ENCODE results near the gene RALGPS1. TPM values are rescaled to one million over a fixed set of nuclear protein-coding genes. Genes with fewer than 3 reads are reported as not detected.
A peak's percentile ranks its signal among the peaks of the same experiment; 100 is the strongest.

RALGPS1 gene
- total RNA-seq, 2 experiments from 2014 or later = 14.1 to 14.4 TPM

DNA sequence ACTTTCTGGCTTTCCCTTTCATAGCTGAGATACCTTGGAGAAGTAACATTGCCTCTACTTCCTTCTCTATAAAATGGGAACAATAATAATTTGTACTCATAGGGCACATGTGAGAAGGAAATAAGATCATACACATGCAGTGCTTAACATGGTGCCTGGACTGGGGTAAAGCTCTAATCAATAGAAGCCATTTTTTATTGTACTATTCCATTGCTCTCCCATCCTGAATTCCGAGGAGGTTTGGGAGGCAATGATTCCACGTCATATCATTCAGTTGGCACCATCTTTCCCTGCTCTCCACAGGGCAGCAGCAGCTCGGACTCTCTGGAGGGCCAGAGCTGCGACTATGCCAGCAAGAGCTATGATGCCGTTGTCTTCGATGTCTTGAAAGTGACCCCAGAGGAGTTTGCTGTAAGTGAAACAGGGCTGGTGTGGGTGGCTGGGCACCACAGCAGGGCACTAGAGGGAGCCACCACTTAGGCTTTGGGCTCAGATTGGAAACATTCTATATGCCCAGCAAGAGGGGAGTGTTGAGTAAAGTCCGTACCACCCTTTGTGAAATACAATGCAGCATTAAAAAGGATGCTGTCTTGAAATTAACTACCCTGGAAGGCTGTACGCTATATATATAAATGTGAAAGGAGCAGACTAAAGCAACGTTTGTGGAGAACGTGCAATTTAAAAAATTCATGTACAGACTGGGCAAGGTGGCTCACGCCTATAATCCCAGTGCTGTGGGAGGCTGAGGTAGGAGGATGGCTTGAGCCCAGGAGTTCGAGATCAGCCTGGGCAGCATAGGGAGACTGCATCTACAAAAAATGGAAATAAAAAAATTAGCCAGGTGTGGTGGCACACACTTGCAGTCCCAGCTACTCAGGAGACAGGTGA is 51.2 kb downstream of the RALGPS1 start:
- TF ChIP-seq, protein P1, sequence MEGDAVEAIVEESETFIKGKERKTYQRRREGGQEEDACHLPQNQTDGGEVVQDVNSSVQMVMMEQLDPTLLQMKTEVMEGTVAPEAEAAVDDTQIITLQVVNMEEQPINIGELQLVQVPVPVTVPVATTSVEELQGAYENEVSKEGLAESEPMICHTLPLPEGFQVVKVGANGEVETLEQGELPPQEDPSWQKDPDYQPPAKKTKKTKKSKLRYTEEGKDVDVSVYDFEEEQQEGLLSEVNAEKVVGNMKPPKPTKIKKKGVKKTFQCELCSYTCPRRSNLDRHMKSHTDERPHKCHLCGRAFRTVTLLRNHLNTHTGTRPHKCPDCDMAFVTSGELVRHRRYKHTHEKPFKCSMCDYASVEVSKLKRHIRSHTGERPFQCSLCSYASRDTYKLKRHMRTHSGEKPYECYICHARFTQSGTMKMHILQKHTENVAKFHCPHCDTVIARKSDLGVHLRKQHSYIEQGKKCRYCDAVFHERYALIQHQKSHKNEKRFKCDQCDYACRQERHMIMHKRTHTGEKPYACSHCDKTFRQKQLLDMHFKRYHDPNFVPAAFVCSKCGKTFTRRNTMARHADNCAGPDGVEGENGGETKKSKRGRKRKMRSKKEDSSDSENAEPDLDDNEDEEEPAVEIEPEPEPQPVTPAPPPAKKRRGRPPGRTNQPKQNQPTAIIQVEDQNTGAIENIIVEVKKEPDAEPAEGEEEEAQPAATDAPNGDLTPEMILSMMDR (conservative IDR thresholded peaks at IDR 0.05; ENCODE audit: low read length) = peak; percentile 89
- TF ChIP-seq EZH2phosphoT487 (IDR thresholded peaks at IDR 0.05; ENCODE audit: borderline replicate concordance, low read depth, low read length) = no peak
- Histone ChIP-seq H2AFZ (ENCODE audit: low read length) (no peak overlapping the region), H3K27ac (ENCODE audit: low read depth, low read length, poor library complexity, severe bottlenecking) (no peak overlapping the region), H3K79me2 (ENCODE audit: insufficient read depth, low read depth, low read length) (no peaks in the 10 kb centered on the region), H3K36me3 (ENCODE audit: insufficient read depth, low read length) (no peaks in the 10 kb centered on the region), H4K20me1 (ENCODE audit: insufficient read depth, low read length) (no peaks in the 10 kb centered on the region), H3K4me3 (ENCODE audit: low read depth, low read length, poor library complexity, severe bottlenecking) (no peak overlapping the region), H3K9me3 (ENCODE audit: low read length) (no peaks in the 10 kb centered on the region), H3K4me1 (ENCODE audit: insufficient read depth, low read length, poor library complexity, severe bottlenecking) (no peaks in the 10 kb centered on the region), H3K9me2 (ENCODE audit: insufficient read depth, low read length) (no peaks in the 10 kb centered on the region), H3K4me2 (ENCODE audit: low read length) (no peak overlapping the region)
- POLR2A ChIA-PET = no interaction called here
- DNase-seq (ENCODE audit: low spot score) = peak; percentile 55
- intact Hi-C loops (cut with micrococcal nuclease; ENCODE audit: unreplicated experiment) = loop anchor here (1.0 kb wide), 1 partner anchor 234 kb away; no protein-coding TSS in a partner anchor
- CTCF ChIA-PET (ENCODE audit: unreplicated experiment) = no interaction called here
- no TSS peak for BruUV-seq (replicated peaks)

DNA sequence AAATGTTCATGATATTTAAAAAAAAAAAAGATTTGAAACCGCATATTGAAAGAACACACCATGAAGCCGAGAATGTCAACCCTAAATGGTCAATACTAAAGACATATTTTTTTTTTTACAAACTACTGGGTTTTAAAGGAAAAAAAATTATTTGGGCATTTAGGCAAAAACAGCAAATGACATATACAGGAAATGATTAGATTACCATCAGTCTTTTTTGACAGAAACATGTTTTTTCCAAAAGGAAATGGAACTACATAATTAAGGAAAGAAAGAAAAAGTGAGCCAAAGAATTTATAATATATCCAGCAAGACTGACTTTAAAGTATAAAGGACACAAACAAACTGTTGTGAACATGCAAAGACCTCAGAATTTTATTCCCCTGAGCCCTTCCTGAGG is 56.7 kb downstream of the RALGPS1 start:
- no peak for DNase-seq (ENCODE audit: low spot score)
- intact Hi-C loops (cut with micrococcal nuclease; ENCODE audit: unreplicated experiment) = no loop called here
- no peaks in the 10 kb centered on the region for H4K20me1 ChIP-seq (ENCODE audit: insufficient read depth, low read length)
- H3K36me3 ChIP-seq (ENCODE audit: insufficient read depth, low read length) = no peaks in the 10 kb centered on the region
- BruUV-seq (replicated peaks) = no TSS peak
- H3K9me3 ChIP-seq (ENCODE audit: low read length) = no peaks in the 10 kb centered on the region
- H3K27ac ChIP-seq (ENCODE audit: low read depth, low read length, poor library complexity, severe bottlenecking) = no peak overlapping the region
- TF ChIP-seq EZH2phosphoT487 (IDR thresholded peaks at IDR 0.05; ENCODE audit: borderline replicate concordance, low read depth, low read length) = no peak
- TF ChIP-seq, protein P1 (conservative IDR thresholded peaks at IDR 0.05; ENCODE audit: low read length) = no peak
- ChIA-PET POLR2A (no interaction called here), CTCF (ENCODE audit: unreplicated experiment) (no interaction called here)
- no peaks in the 10 kb centered on the region for H3K79me2 ChIP-seq (ENCODE audit: insufficient read depth, low read depth, low read length)
- no peaks in the 10 kb centered on the region for H3K4me1 ChIP-seq (ENCODE audit: insufficient read depth, low read length, poor library complexity, severe bottlenecking)
- no peak overlapping the region for H3K4me3 ChIP-seq (ENCODE audit: low read depth, low read length, poor library complexity, severe bottlenecking)
- no peak overlapping the region for H3K4me2 ChIP-seq (ENCODE audit: low read length)
- H2AFZ ChIP-seq (ENCODE audit: low read length) = no peak overlapping the region
- no peaks in the 10 kb centered on the region for H3K9me2 ChIP-seq (ENCODE audit: insufficient read depth, low read length)

Data from OCI-LY7 (cell line).